Non-pigmented ciliary epithelial cell (primary cell): ENCODE results near the gene FAM13A.
"Not testable (repeated sequence)": the region's sequence is repeated elsewhere in the genome, so short reads cannot be mapped to it uniquely, and the experiment has no call there.

Experiments used
- DNase-seq: peaks from one replicate; pipeline ENCODE4 v3.0.0-alpha.2; 2010; ENCODE audit warnings: low read depth

The FAM13A gene

GRCh38 chr4:89042055-89042454 lies 14.9 kb downstream of the FAM13A start:
- no peak for DNase-seq

DNA sequence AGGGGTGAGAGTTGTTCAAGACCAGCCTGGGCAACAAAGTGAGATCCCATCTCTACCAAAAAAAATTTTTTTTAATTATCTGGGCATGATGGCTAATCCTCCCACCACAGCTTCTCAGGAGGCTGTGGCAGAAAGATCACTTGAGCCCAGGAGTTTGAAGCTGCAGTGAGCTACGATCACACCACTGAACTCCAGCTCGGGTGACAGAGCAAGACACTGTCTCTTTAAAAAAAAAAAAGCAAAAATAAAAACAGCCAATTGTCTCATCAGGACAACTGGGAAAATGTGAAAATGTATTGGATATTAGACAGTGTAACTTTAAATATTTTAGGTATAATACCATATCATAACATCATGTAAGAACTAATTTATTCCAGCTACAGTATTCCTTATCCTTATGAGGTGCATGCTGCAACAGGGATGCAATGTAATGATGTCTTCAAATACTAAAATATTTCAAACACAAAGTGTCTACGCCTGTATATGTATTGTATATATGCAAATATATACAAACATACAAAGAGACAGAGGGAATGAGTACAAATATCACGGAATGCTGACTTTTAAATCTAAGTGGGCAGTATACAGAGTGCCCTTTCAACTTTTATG lies 17.2 kb downstream of the FAM13A start:
- DNase-seq: no peak

DNA sequence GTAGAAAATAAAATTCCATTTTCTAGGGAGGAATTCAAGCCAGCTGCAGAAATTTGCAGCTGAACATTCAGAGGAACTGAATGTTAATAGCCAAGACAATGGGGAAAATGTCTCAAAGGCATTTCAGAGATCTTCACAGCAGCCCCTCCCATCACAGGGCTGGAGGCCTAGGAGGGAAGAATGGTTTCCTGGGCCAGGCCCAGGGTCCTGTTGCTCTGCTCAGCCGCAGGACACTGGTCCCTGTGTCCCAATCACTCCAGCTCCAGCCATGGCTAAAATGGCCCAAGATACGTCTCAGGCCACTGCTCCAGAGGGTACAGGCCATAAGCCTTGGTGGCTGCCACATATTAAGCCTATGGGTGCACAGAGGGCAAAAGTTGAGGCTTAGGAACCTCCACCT lies 20.4 kb downstream of the FAM13A start:
- DNase-seq: no peak

- DNase-seq: no peak
Observed at GRCh38 chr4:89031272-89031671, 25.7 kb downstream of the FAM13A start.

- no peak for DNase-seq
Observed at GRCh38 chr4:89029591-89029990, 27.4 kb downstream of the FAM13A start.

- no peak for DNase-seq
Observed at GRCh38 chr4:89026542-89026941, 30.4 kb downstream of the FAM13A start.

DNA sequence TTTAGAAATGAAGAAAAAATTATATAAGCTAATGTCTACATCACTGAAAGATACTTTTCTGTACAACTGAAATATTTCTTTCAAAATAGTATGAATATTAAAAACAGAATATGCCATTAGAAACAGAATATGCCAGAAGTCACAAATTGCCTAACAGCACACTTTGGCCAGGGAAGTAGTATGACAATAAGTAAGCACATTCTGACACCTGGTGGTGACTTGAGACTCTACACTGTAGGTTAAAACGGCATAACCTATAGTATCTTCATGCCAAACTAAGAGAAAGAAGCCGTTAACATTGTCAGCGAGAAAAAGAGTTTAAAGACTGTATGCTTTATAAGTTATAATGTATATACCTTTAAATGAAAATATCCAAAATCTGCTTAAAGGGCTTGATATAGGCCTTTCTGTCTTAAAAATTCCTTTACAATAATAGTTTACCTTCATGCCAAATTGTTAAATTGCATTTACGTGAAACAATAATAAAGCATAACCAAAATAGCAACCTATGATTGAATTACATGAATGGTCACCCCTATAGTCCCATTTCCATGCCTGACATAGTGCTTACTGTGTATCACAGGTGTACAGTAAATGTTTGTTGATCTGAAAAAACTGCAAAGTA lies 32.8 kb downstream of the FAM13A start:
- peak; percentile 35 for DNase-seq

DNA sequence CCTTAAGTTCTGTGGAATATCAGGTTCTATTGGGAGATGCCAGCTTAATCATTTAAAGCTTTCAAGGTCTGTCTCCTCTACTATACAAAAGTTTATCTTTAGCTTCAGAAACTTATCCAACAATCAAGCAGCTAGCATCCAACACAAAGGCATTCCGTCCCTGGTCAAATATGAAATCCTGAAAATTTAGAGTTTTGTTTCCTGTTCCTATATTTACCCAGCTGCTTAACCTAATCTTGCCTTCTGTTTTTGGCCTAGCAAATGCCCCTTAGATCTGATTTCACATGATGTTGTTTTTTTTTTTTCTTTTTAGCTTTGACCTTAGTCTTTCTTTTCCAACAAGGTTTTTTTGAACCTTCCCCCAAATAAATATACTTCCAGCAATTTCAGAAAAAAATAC lies 33.8 kb downstream of the FAM13A start:
- DNase-seq: no peak

GRCh38 chr4:89022426-89023128 lies 34.4 kb downstream of the FAM13A start:
- no peak for DNase-seq

DNA sequence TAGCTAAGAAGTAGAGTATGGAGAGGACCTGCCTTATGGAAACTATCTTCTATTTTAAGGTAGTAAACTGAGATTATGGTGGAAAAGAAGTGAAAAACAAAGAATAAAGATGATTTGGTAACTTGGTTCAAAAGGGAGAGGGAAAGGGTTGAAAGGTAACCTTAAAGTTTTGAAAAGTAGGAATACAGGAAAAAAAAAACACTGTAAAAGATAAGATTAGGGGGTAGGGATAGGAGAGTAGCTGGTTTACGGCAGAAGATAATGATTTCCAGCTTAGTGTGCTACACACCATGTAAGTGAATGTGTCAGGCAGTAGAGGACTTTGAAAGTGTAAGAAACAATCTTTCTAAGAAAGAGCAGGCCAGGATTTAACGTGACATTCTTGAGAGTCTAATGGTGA lies 35.3 kb downstream of the FAM13A start:
- DNase-seq: no peak

DNA sequence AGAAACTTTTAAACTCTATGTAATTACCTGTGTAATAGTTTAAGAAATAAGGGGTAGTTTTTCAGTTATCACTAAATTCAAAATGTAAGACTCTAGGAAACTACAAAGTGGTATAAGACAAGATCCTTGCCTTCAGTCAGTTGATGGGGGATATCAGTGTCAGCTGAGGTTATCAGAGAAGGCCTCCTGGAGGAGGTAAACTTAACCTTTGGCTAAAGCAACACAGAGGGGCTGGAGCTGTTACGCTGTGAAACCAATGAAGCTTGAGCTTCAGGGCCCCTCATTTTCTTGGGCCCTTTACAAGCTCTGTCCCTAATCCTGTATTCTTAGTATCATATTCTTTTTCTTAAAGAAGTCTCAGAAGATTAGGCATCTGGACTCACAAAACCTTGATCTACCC lies 35.9 kb downstream of the FAM13A start:
- no peak for DNase-seq

DNA sequence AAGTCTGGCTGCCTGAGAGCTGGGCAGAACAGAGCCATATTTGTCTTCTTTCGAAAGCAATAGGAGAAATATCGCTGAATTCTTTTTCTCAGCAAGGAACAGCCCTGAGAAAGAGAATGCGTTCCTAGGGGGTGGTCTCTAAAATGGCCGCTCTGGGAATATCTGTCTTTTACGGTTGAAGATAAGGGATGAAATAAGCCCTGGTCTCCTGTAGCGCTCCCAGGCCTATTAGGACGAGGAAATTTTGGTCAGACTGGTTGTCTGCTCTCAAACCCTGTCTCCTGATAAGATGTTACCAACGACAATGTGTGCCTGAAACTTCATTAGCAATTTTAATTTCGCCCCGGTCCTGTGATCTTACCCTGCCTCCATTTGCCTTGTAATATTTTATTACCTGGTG lies 42.1 kb downstream of the FAM13A start:
- DNase-seq: not testable (repeated sequence)

GRCh38 chr4:89009761-89010369 lies 47.1 kb downstream of the FAM13A start:
- DNase-seq: no peak

GRCh38 chr4:89009115-89009514 lies 47.9 kb downstream of the FAM13A start:
- no peak for DNase-seq

DNA sequence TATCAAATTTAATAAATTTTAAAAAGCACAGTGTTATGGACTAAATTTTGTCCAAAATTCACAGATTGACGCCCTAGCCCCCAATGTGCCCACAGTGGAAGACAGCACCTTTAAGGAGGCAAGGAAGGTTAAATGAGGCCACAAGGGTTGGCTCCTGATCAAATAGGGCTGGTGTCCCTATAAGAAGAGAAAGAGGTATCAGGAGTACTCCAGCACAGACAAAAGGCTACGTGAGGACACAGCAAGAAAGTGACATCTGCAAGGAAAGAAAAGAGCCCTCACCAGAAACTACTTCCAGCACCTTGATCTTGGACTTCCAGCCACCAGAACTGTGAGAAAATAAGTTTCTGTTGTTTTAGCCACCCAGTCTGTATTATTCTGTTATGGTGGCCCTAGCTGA lies 48.8 kb downstream of the FAM13A start:
- no peak for DNase-seq

- no peak for DNase-seq
Observed at GRCh38 chr4:89007338-89007939, 49.5 kb downstream of the FAM13A start.

DNA sequence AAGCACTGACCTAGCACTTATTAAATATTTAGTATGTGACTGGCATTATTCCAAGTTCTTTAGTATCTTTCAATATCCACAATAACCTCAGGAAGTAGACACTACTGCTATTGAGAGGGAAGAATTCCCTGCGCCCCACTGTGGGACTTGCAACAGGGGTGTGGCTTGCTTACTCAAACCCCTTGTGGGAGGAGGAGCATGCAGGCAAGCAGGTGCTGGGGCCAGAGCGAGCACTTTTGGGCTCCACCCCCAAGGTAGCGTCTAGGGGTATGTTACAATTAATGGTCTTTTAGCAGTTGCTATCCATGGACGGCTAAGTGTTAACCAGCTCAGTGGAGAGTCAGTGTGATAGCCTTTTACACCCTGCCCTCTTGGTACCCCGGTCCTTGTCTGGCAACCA lies 50.7 kb downstream of the FAM13A start:
- DNase-seq: no peak

GRCh38 chr4:89005066-89005465 lies 51.9 kb downstream of the FAM13A start:
- not testable (repeated sequence) for DNase-seq

- no peak for DNase-seq
Observed at GRCh38 chr4:89001647-89002445, 55.1 kb downstream of the FAM13A start.

DNA sequence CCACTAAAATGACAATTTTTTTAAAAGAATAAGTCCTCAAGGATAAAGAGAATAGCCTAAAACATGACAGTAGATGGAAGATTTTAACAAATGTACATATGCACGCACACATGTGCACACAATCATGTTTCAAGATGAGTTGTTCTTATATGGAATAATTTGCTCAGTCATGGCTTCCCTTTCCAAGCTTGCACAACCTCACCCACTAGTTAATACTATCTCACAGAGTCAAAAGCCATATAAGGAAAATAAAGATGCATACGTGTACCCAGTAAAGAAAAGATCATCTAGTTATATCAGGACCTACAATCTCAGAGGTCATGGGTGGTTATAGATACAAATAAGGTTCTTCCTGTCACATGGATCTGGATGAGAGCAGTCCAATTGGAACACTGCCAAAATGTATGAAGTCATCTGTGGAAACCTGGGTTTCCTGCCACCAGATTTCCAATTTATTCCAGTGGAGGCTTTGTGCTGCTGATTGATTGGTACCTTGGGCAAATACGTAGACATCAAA lies 56.1 kb downstream of the FAM13A start:
- DNase-seq: peak; percentile 52

- DNase-seq: no peak
Observed at GRCh38 chr4:89000382-89000781, 56.6 kb downstream of the FAM13A start.
